HUES48 (cell line): ENCODE results near the gene BEND2.

Source experiments
- H3K27ac ChIP-seq: one replicate; pipeline ENCODE4 v1.7.0; 2013; ENCODE audit warnings: low read depth, low read length, inconsistent platforms
- H3K27me3 ChIP-seq: 2 replicates; pipeline ENCODE4 v1.6.1; 2013; ENCODE audit warnings: mild to moderate bottlenecking, low read length; ENCODE audit not compliant: control insufficient read depth, insufficient read depth
- H3K36me3 ChIP-seq: 2 replicates; pipeline ENCODE4 v1.6.1; 2013; ENCODE audit warnings: low read length; ENCODE audit not compliant: control insufficient read depth, insufficient read depth
- H3K4me1 ChIP-seq: 2 replicates; pipeline ENCODE4 v1.6.1; 2013; ENCODE audit warnings: mild to moderate bottlenecking, low read length; ENCODE audit not compliant: control insufficient read depth, insufficient read depth
- H3K4me3 ChIP-seq: 2 replicates; pipeline ENCODE4 v1.5.1; 2013; ENCODE audit warnings: mild to moderate bottlenecking, low read depth, low read length
- H3K9ac ChIP-seq: 2 replicates; pipeline ENCODE4 v1.6.1; 2013; ENCODE audit warnings: mild to moderate bottlenecking, low read depth, low read length, moderate library complexity
- H3K9me3 ChIP-seq: 2 replicates; pipeline ENCODE4 v1.6.1; 2013; ENCODE audit warnings: low read length; ENCODE audit not compliant: control insufficient read depth, insufficient read depth

The BEND2 gene

GRCh38 chrX:18174971-18175370 lies 45.7 kb downstream of the BEND2 start:
- Histone ChIP-seq H3K27me3 (no peaks in the 10 kb centered on the region), H3K4me3 (no peak overlapping the region), H3K27ac (no peak overlapping the region), H3K9ac (no peak overlapping the region), H3K4me1 (no peaks in the 10 kb centered on the region), H3K36me3 (no peaks in the 10 kb centered on the region), H3K9me3 (peaks cover 5% of the 10 kb centered on the region)

- H3K27me3 ChIP-seq: no peaks in the 10 kb centered on the region
- no peak overlapping the region for H3K27ac ChIP-seq
- H3K9ac ChIP-seq: no peak overlapping the region
- no peaks in the 10 kb centered on the region for H3K36me3 ChIP-seq
- H3K9me3 ChIP-seq: peaks cover 5% of the 10 kb centered on the region
- no peak overlapping the region for H3K4me3 ChIP-seq
- no peaks in the 10 kb centered on the region for H3K4me1 ChIP-seq
Observed at GRCh38 chrX:18174209-18174608, 46.5 kb downstream of the BEND2 start.

- Histone ChIP-seq H3K4me3 (no peak overlapping the region), H3K4me1 (no peaks in the 10 kb centered on the region), H3K27me3 (no peaks in the 10 kb centered on the region), H3K27ac (no peak overlapping the region), H3K36me3 (no peaks in the 10 kb centered on the region), H3K9ac (no peak overlapping the region), H3K9me3 (peaks cover 5% of the 10 kb centered on the region)
Observed at GRCh38 chrX:18173494-18174180, 47.0 kb downstream of the BEND2 start.

- Histone ChIP-seq H3K27ac (no peak overlapping the region), H3K36me3 (no peaks in the 10 kb centered on the region), H3K4me3 (no peak overlapping the region), H3K27me3 (no peaks in the 10 kb centered on the region), H3K4me1 (no peaks in the 10 kb centered on the region), H3K9ac (no peak overlapping the region), H3K9me3 (peaks cover 5% of the 10 kb centered on the region)
Observed at GRCh38 chrX:18172970-18173369, 47.7 kb downstream of the BEND2 start.

GRCh38 chrX:18170910-18171309 lies 49.8 kb downstream of the BEND2 start:
- Histone ChIP-seq H3K27ac (no peak overlapping the region), H3K9me3 (peaks cover 3% of the 10 kb centered on the region; the same call in 1 of the 2 replicates), H3K4me3 (no peak overlapping the region), H3K9ac (no peak overlapping the region), H3K4me1 (no peaks in the 10 kb centered on the region), H3K36me3 (no peaks in the 10 kb centered on the region), H3K27me3 (no peaks in the 10 kb centered on the region)

- no peaks in the 10 kb centered on the region for H3K4me1 ChIP-seq
- no peak overlapping the region for H3K9ac ChIP-seq
- no peak overlapping the region for H3K27ac ChIP-seq
- H3K4me3 ChIP-seq: no peak overlapping the region
- no peaks in the 10 kb centered on the region for H3K27me3 ChIP-seq
- peaks cover 3% of the 10 kb centered on the region; the same call in 1 of the 2 replicates for H3K9me3 ChIP-seq
- no peaks in the 10 kb centered on the region for H3K36me3 ChIP-seq
Observed at GRCh38 chrX:18166068-18166467, 54.6 kb downstream of the BEND2 start.

GRCh38 chrX:18160369-18160768 lies 60.3 kb downstream of the BEND2 start:
- Histone ChIP-seq H3K9me3 (peaks cover 25% of the 10 kb centered on the region), H3K4me3 (no peak overlapping the region), H3K4me1 (no peaks in the 10 kb centered on the region), H3K9ac (no peak overlapping the region), H3K27me3 (no peaks in the 10 kb centered on the region), H3K36me3 (no peaks in the 10 kb centered on the region), H3K27ac (no peak overlapping the region)

- H3K4me1 ChIP-seq: no peaks in the 10 kb centered on the region
- H3K27ac ChIP-seq: no peak overlapping the region
- H3K9ac ChIP-seq: no peak overlapping the region
- H3K9me3 ChIP-seq: peaks cover 25% of the 10 kb centered on the region
- no peak overlapping the region for H3K4me3 ChIP-seq
- H3K36me3 ChIP-seq: no peaks in the 10 kb centered on the region
- H3K27me3 ChIP-seq: no peaks in the 10 kb centered on the region
Observed at GRCh38 chrX:18158963-18159362, 61.7 kb downstream of the BEND2 start.

- Histone ChIP-seq H3K27me3 (no peaks in the 10 kb centered on the region), H3K9me3 (peaks cover 8% of the 10 kb centered on the region), H3K27ac (no peak overlapping the region), H3K4me1 (no peaks in the 10 kb centered on the region), H3K36me3 (no peaks in the 10 kb centered on the region), H3K4me3 (no peak overlapping the region), H3K9ac (no peak overlapping the region)
Observed at GRCh38 chrX:18151649-18152048, 69.0 kb downstream of the BEND2 start.

GRCh38 chrX:18151157-18151556 lies 69.5 kb downstream of the BEND2 start:
- Histone ChIP-seq H3K9me3 (peaks cover 8% of the 10 kb centered on the region), H3K36me3 (no peaks in the 10 kb centered on the region), H3K27me3 (no peaks in the 10 kb centered on the region), H3K4me3 (no peak overlapping the region), H3K4me1 (no peaks in the 10 kb centered on the region), H3K27ac (no peak overlapping the region), H3K9ac (no peak overlapping the region)

GRCh38 chrX:18149454-18149853 lies 71.2 kb downstream of the BEND2 start:
- H3K27ac ChIP-seq: no peak overlapping the region

More at GRCh38 chrX:18149454-18149853, 71.2 kb downstream of the BEND2 start:
- H3K9me3 ChIP-seq: peaks cover 3% of the 10 kb centered on the region; the same call in 1 of the 2 replicates
- H3K4me1 ChIP-seq: no peaks in the 10 kb centered on the region
- no peak overlapping the region for H3K4me3 ChIP-seq
- no peak overlapping the region for H3K9ac ChIP-seq
- no peaks in the 10 kb centered on the region for H3K36me3 ChIP-seq
- no peaks in the 10 kb centered on the region for H3K27me3 ChIP-seq
